ENCODE data around the gene TANC1. TPM values are rescaled to one million over a fixed set of nuclear protein-coding genes. Genes with fewer than 3 reads are reported as not detected.

The TANC1 gene
- total and polyA plus RNA-seq, 2 experiments from 2014 or later: 2.8 to 9.5 TPM

DNA sequence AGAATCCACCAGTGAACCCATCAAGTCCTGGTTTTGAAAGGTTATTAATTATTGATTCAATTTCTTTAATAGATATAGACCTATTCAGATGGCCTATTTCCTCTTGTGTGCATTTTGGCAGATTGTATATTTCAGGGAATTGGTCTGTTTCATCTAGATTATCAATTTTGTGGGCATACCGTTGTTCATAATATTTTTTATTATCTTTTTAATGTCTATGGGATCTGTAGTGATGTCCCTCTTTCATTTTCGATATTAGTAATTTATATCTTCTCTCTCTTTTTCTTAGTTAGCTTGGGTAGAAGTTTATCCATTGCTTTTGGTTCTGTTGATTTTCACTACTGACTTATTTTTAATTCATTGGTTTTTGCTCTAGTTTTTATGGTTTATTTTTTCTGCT, 39.9 kb upstream of the TANC1 start:
- no peaks in the 10 kb centered on the region for H3K27me3 ChIP-seq (ENCODE audit: insufficient read depth)
- H2AFZ ChIP-seq: no peak overlapping the region
- no peaks in the 10 kb centered on the region for H3F3A ChIP-seq (replicated peaks; ENCODE audit: low read depth)
- H3K4me2 ChIP-seq: no peak overlapping the region
- ATAC-seq (no peak), DNase-seq (ENCODE audit: low spot score) (no peak)
- Mint-ChIP-seq H3K36me3 (ENCODE audit: low read depth) (no peaks in the 10 kb centered on the region), H3K9me3 (peaks cover 8% of the 10 kb centered on the region; the same call in 1 of the 3 replicates), H3K27me3 (ENCODE audit: insufficient read depth, low read depth, poor library complexity) (no peaks in the 10 kb centered on the region), H3K27ac (no peak overlapping the region), H3K4me3 (no peak overlapping the region), H3K4me1 (peaks cover 8% of the 10 kb centered on the region; the same call in 2 of the 3 replicates)
- no peaks in the 10 kb centered on the region for H3K79me2 ChIP-seq (replicated peaks; ENCODE audit: insufficient read depth)
- no peak overlapping the region for H3K27ac ChIP-seq (ENCODE audit: low read depth)
- H3K4me1 ChIP-seq (ENCODE audit: insufficient read depth): peaks cover 13% of the 10 kb centered on the region
- H3K9me2 ChIP-seq (ENCODE audit: insufficient read depth): peaks cover 2% of the 10 kb centered on the region
- H4K20me1 ChIP-seq (replicated peaks; ENCODE audit: insufficient read depth): no peaks in the 10 kb centered on the region
- TF ChIP-seq POLR2AphosphoS5 (IDR thresholded peaks at IDR 0.05; ENCODE audit: low read depth): no peak
- TF ChIP-seq EZH2 (IDR thresholded peaks at IDR 0.05; ENCODE audit: low read depth, unreplicated experiment): no peak
- no peak for TF ChIP-seq JUNB (IDR thresholded peaks at IDR 0.05; ENCODE audit: unreplicated experiment)
- TF ChIP-seq EZH2phosphoT487 (IDR thresholded peaks at IDR 0.05; ENCODE audit: unreplicated experiment): no peak
- no peaks in the 10 kb centered on the region for H3K36me3 ChIP-seq (ENCODE audit: insufficient read depth)
- no peak overlapping the region for H3K4me3 ChIP-seq

DNA sequence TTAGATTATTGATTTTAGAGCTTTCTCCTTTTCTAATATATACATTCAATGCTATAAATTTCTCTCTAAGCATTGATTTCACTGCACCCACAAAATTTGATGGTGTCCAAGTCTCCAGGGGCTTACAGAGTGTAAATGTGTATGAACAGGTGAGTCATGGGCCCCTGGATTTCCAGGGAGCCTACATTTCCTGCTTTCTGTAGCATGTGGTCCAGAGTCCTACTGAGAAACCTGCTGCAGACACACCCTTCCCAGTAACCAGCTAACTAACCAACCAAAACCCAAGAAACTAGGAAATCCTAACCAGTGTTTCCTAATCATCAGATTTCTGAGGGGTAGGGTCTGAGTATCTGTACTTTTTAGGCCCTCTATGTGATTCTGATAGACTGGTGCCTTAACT, 39.5 kb upstream of the TANC1 start:
- H4K20me1 ChIP-seq (replicated peaks; ENCODE audit: insufficient read depth): no peaks in the 10 kb centered on the region
- Mint-ChIP-seq H3K27ac (no peak overlapping the region), H3K27me3 (ENCODE audit: insufficient read depth, low read depth, poor library complexity) (no peaks in the 10 kb centered on the region), H3K36me3 (ENCODE audit: low read depth) (no peaks in the 10 kb centered on the region), H3K4me1 (peaks cover 6% of the 10 kb centered on the region), H3K4me3 (no peak overlapping the region), H3K9me3 (peaks cover 8% of the 10 kb centered on the region; the same call in 1 of the 3 replicates)
- no peak overlapping the region for H3K4me2 ChIP-seq
- H3K36me3 ChIP-seq (ENCODE audit: insufficient read depth): no peaks in the 10 kb centered on the region
- DNase-seq (ENCODE audit: low spot score) (no peak), ATAC-seq (no peak)
- H3K4me3 ChIP-seq: no peak overlapping the region
- peaks cover 2% of the 10 kb centered on the region for H3K9me2 ChIP-seq (ENCODE audit: insufficient read depth)
- H3F3A ChIP-seq (replicated peaks; ENCODE audit: low read depth): no peaks in the 10 kb centered on the region
- no peak overlapping the region for H2AFZ ChIP-seq
- H3K27ac ChIP-seq (ENCODE audit: low read depth): no peak overlapping the region
- no peaks in the 10 kb centered on the region for H3K79me2 ChIP-seq (replicated peaks; ENCODE audit: insufficient read depth)
- no peaks in the 10 kb centered on the region for H3K27me3 ChIP-seq (ENCODE audit: insufficient read depth)
- peaks cover 8% of the 10 kb centered on the region for H3K4me1 ChIP-seq (ENCODE audit: insufficient read depth)
- no peak for TF ChIP-seq STAT1 (IDR thresholded peaks at IDR 0.05; ENCODE audit: unreplicated experiment)
- TF ChIP-seq JUNB (IDR thresholded peaks at IDR 0.05; ENCODE audit: unreplicated experiment): no peak
- TF ChIP-seq CREB1 (CRISPR knock-in tag; IDR thresholded peaks at IDR 0.05; ENCODE audit: low read depth): no peak
- TF ChIP-seq POLR2AphosphoS5 (IDR thresholded peaks at IDR 0.05; ENCODE audit: low read depth): no peak
- TF ChIP-seq, protein P1, sequence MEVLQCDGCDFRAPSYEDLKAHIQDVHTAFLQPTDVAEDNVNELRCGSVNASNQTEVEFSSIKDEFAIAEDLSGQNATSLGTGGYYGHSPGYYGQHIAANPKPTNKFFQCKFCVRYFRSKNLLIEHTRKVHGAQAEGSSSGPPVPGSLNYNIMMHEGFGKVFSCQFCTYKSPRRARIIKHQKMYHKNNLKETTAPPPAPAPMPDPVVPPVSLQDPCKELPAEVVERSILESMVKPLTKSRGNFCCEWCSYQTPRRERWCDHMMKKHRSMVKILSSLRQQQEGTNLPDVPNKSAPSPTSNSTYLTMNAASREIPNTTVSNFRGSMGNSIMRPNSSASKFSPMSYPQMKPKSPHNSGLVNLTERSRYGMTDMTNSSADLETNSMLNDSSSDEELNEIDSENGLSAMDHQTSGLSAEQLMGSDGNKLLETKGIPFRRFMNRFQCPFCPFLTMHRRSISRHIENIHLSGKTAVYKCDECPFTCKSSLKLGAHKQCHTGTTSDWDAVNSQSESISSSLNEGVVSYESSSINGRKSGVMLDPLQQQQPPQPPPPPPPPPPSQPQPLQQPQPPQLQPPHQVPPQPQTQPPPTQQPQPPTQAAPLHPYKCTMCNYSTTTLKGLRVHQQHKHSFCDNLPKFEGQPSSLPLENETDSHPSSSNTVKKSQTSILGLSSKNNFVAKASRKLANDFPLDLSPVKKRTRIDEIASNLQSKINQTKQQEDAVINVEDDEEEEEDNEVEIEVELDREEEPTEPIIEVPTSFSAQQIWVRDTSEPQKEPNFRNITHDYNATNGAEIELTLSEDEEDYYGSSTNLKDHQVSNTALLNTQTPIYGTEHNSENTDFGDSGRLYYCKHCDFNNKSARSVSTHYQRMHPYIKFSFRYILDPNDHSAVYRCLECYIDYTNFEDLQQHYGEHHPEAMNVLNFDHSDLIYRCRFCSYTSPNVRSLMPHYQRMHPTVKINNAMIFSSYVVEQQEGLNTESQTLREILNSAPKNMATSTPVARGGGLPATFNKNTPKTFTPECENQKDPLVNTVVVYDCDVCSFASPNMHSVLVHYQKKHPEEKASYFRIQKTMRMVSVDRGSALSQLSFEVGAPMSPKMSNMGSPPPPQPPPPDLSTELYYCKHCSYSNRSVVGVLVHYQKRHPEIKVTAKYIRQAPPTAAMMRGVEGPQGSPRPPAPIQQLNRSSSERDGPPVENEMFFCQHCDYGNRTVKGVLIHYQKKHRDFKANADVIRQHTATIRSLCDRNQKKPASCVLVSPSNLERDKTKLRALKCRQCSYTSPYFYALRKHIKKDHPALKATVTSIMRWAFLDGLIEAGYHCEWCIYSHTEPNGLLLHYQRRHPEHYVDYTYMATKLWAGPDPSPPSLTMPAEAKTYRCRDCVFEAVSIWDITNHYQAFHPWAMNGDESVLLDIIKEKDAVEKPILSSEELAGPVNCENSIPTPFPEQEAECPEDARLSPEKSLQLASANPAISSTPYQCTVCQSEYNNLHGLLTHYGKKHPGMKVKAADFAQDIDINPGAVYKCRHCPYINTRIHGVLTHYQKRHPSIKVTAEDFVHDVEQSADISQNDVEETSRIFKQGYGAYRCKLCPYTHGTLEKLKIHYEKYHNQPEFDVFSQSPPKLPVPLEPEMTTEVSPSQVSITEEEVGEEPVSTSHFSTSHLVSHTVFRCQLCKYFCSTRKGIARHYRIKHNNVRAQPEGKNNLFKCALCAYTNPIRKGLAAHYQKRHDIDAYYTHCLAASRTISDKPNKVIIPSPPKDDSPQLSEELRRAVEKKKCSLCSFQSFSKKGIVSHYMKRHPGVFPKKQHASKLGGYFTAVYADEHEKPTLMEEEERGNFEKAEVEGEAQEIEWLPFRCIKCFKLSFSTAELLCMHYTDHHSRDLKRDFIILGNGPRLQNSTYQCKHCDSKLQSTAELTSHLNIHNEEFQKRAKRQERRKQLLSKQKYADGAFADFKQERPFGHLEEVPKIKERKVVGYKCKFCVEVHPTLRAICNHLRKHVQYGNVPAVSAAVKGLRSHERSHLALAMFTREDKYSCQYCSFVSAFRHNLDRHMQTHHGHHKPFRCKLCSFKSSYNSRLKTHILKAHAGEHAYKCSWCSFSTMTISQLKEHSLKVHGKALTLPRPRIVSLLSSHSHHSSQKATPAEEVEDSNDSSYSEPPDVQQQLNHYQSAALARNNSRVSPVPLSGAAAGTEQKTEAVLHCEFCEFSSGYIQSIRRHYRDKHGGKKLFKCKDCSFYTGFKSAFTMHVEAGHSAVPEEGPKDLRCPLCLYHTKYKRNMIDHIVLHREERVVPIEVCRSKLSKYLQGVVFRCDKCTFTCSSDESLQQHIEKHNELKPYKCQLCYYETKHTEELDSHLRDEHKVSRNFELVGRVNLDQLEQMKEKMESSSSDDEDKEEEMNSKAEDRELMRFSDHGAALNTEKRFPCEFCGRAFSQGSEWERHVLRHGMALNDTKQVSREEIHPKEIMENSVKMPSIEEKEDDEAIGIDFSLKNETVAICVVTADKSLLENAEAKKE (CRISPR knock-in tag; IDR thresholded peaks at IDR 0.05): no peak
- TF ChIP-seq, protein P2, sequence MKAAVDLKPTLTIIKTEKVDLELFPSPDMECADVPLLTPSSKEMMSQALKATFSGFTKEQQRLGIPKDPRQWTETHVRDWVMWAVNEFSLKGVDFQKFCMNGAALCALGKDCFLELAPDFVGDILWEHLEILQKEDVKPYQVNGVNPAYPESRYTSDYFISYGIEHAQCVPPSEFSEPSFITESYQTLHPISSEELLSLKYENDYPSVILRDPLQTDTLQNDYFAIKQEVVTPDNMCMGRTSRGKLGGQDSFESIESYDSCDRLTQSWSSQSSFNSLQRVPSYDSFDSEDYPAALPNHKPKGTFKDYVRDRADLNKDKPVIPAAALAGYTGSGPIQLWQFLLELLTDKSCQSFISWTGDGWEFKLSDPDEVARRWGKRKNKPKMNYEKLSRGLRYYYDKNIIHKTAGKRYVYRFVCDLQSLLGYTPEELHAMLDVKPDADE (IDR thresholded peaks at IDR 0.05): no peak
- TF ChIP-seq ZNF114 (CRISPR knock-in tag; IDR thresholded peaks at IDR 0.05): no peak
- TF ChIP-seq, protein P3, sequence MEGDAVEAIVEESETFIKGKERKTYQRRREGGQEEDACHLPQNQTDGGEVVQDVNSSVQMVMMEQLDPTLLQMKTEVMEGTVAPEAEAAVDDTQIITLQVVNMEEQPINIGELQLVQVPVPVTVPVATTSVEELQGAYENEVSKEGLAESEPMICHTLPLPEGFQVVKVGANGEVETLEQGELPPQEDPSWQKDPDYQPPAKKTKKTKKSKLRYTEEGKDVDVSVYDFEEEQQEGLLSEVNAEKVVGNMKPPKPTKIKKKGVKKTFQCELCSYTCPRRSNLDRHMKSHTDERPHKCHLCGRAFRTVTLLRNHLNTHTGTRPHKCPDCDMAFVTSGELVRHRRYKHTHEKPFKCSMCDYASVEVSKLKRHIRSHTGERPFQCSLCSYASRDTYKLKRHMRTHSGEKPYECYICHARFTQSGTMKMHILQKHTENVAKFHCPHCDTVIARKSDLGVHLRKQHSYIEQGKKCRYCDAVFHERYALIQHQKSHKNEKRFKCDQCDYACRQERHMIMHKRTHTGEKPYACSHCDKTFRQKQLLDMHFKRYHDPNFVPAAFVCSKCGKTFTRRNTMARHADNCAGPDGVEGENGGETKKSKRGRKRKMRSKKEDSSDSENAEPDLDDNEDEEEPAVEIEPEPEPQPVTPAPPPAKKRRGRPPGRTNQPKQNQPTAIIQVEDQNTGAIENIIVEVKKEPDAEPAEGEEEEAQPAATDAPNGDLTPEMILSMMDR (conservative IDR thresholded peaks at IDR 0.05; ENCODE audit: low read depth in 2 of 2): no peak
- TF ChIP-seq EZH2phosphoT487 (IDR thresholded peaks at IDR 0.05; ENCODE audit: unreplicated experiment): no peak
- no peak for TF ChIP-seq EZH2 (IDR thresholded peaks at IDR 0.05; ENCODE audit: low read depth, unreplicated experiment)
- no peak for TF ChIP-seq ZNF331 (CRISPR knock-in tag; IDR thresholded peaks at IDR 0.05; ENCODE audit: low read depth)
- no peak for TF ChIP-seq NANOG (IDR thresholded peaks at IDR 0.05; ENCODE audit: borderline replicate concordance)
